Rectal smooth muscle tissue (tissue), 1 donor: ENCODE measurements around the gene DUSP3.

Experiments used
- H3K27ac ChIP-seq: one replicate; pipeline ENCODE4 v1.7.0; 2013; ENCODE audit warnings: low read depth, low read length, inconsistent platforms
- H3K27me3 ChIP-seq: one replicate; pipeline ENCODE4 v1.7.0; 2013; ENCODE audit warnings: low read length; ENCODE audit not compliant: control insufficient read depth, insufficient read depth
- H3K36me3 ChIP-seq: one replicate; pipeline ENCODE4 v1.7.0; 2013; ENCODE audit warnings: low read length; ENCODE audit not compliant: control insufficient read depth, insufficient read depth
- H3K4me1 ChIP-seq: one replicate; pipeline ENCODE4 v1.7.0; 2013; ENCODE audit warnings: low read length; ENCODE audit not compliant: control insufficient read depth, insufficient read depth
- H3K4me3 ChIP-seq: one replicate; pipeline ENCODE4 v1.7.0; 2013; ENCODE audit warnings: low read length
- H3K9ac ChIP-seq: one replicate; pipeline ENCODE4 v1.7.0; 2013; ENCODE audit warnings: low read length

Gene DUSP3

GRCh38 chr17:43759836-43760235 is 18.9 kb downstream of the DUSP3 start:
- Histone ChIP-seq H3K4me3 (no peak overlapping the region), H3K9ac (no peak overlapping the region), H3K27ac (no peak overlapping the region), H3K27me3 (peaks cover 15% of the 10 kb centered on the region), H3K36me3 (no peaks in the 10 kb centered on the region), H3K4me1 (peaks cover 4% of the 10 kb centered on the region)

GRCh38 chr17:43758497-43759174 is 20.1 kb downstream of the DUSP3 start, which contains the start of gene SOST:
Gene SOST (minus strand): TSS chr17:43758791. CDS start chr17:43758741, 50 bp downstream.
- no peak within 1 kb of the TSS for H3K4me3 ChIP-seq
- H3K4me1 ChIP-seq = peaks cover 4% of the 10 kb centered on the region
- H3K36me3 ChIP-seq = no peaks in the 10 kb centered on the region
- H3K27ac ChIP-seq = no peak within 1 kb of the TSS
- H3K27me3 ChIP-seq = peaks cover 18% of the 10 kb centered on the region
- H3K9ac ChIP-seq = no peak within 1 kb of the TSS

GRCh38 chr17:43758086-43758485 is 20.7 kb downstream of the DUSP3 start:
- peaks cover 18% of the 10 kb centered on the region for H3K27me3 ChIP-seq
- H3K36me3 ChIP-seq = no peaks in the 10 kb centered on the region
- H3K27ac ChIP-seq = no peak overlapping the region
- no peak overlapping the region for H3K9ac ChIP-seq
- peaks cover 4% of the 10 kb centered on the region for H3K4me1 ChIP-seq
- no peak overlapping the region for H3K4me3 ChIP-seq

GRCh38 chr17:43757171-43757660 is 21.6 kb downstream of the DUSP3 start:
- Histone ChIP-seq H3K27ac (no peak overlapping the region), H3K4me3 (no peak overlapping the region), H3K27me3 (peaks cover 18% of the 10 kb centered on the region), H3K4me1 (peaks cover 4% of the 10 kb centered on the region), H3K9ac (no peak overlapping the region), H3K36me3 (no peaks in the 10 kb centered on the region)

- H3K9ac ChIP-seq = no peak overlapping the region
- no peaks in the 10 kb centered on the region for H3K36me3 ChIP-seq
- H3K4me3 ChIP-seq = no peak overlapping the region
- H3K27ac ChIP-seq = no peak overlapping the region
- H3K27me3 ChIP-seq = peaks cover 18% of the 10 kb centered on the region
- H3K4me1 ChIP-seq = peaks cover 4% of the 10 kb centered on the region
Observed at GRCh38 chr17:43756201-43756600, 22.6 kb downstream of the DUSP3 start.

GRCh38 chr17:43755389-43755875 is 23.3 kb downstream of the DUSP3 start:
- H3K36me3 ChIP-seq = no peaks in the 10 kb centered on the region
- H3K4me3 ChIP-seq = no peak overlapping the region
- H3K27ac ChIP-seq = no peak overlapping the region
- H3K9ac ChIP-seq = no peak overlapping the region
- no peaks in the 10 kb centered on the region for H3K4me1 ChIP-seq
- peaks cover 18% of the 10 kb centered on the region for H3K27me3 ChIP-seq

GRCh38 chr17:43754947-43755346 is 23.8 kb downstream of the DUSP3 start:
- Histone ChIP-seq H3K4me1 (no peaks in the 10 kb centered on the region), H3K27ac (no peak overlapping the region), H3K27me3 (peaks cover 18% of the 10 kb centered on the region), H3K36me3 (no peaks in the 10 kb centered on the region), H3K4me3 (no peak overlapping the region), H3K9ac (no peak overlapping the region)

- no peaks in the 10 kb centered on the region for H3K36me3 ChIP-seq
- H3K27ac ChIP-seq = no peak overlapping the region
- peaks cover 18% of the 10 kb centered on the region for H3K27me3 ChIP-seq
- H3K4me3 ChIP-seq = no peak overlapping the region
- H3K4me1 ChIP-seq = no peaks in the 10 kb centered on the region
- H3K9ac ChIP-seq = no peak overlapping the region
Observed at GRCh38 chr17:43753493-43754129, 25.2 kb downstream of the DUSP3 start.

GRCh38 chr17:43750153-43750552 is 28.6 kb downstream of the DUSP3 start:
- peaks cover 4% of the 10 kb centered on the region for H3K27me3 ChIP-seq
- H3K4me1 ChIP-seq = no peaks in the 10 kb centered on the region
- H3K9ac ChIP-seq = no peak overlapping the region
- H3K4me3 ChIP-seq = no peak overlapping the region
- H3K36me3 ChIP-seq = no peaks in the 10 kb centered on the region
- H3K27ac ChIP-seq = no peak overlapping the region

GRCh38 chr17:43745541-43745940 is 33.2 kb downstream of the DUSP3 start:
- H3K9ac ChIP-seq = no peak overlapping the region
- H3K4me1 ChIP-seq = no peaks in the 10 kb centered on the region
- no peaks in the 10 kb centered on the region for H3K27me3 ChIP-seq
- H3K4me3 ChIP-seq = no peak overlapping the region
- H3K36me3 ChIP-seq = no peaks in the 10 kb centered on the region
- H3K27ac ChIP-seq = no peak overlapping the region

- H3K36me3 ChIP-seq = no peaks in the 10 kb centered on the region
- no peaks in the 10 kb centered on the region for H3K4me1 ChIP-seq
- no peaks in the 10 kb centered on the region for H3K27me3 ChIP-seq
- no peak overlapping the region for H3K27ac ChIP-seq
- H3K4me3 ChIP-seq = no peak overlapping the region
- no peak overlapping the region for H3K9ac ChIP-seq
Observed at GRCh38 chr17:43741636-43742035, 37.1 kb downstream of the DUSP3 start.

- H3K4me1 ChIP-seq = no peaks in the 10 kb centered on the region
- H3K9ac ChIP-seq = no peak overlapping the region
- H3K4me3 ChIP-seq = no peak overlapping the region
- H3K27ac ChIP-seq = no peak overlapping the region
- H3K36me3 ChIP-seq = no peaks in the 10 kb centered on the region
- no peaks in the 10 kb centered on the region for H3K27me3 ChIP-seq
Observed at GRCh38 chr17:43740541-43740940, 38.2 kb downstream of the DUSP3 start.
